H1 (cell line): ENCODE measurements around the gene TBC1D22A. TPM values are rescaled to one million over a fixed set of nuclear protein-coding genes. Genes with fewer than 3 reads are reported as not detected.

ENCODE experiments used
- ATF3 ChIP-seq: IDR thresholded peaks from 2 replicates; pipeline ENCODE4 v1.6.1; 2011; ENCODE audit warnings: low read depth, mild to moderate bottlenecking, low read length; ENCODE audit not compliant: insufficient read depth
- EP300 ChIP-seq, 2 experiments: IDR thresholded peaks; 1 replicate in 1 of 2; 2 replicates in 1 of 2; pipeline ENCODE4 v1.6.1; 2011 to 2012; ENCODE audit warnings: low read depth in 2 of 2, low read length in 2 of 2, mild to moderate bottlenecking in 2 of 2, borderline replicate concordance in 1 of 2, inconsistent platforms in 1 of 2, moderate library complexity in 1 of 2
- PHF8 ChIP-seq: fragments of 200-600 bp; sonication (generic); conservative IDR thresholded peaks from 2 replicates; pipeline ENCODE4 v1.7.1; 2012; ENCODE audit warnings: low read depth, mild to moderate bottlenecking, inconsistent platforms, low read length, moderate library complexity
- RFX5 ChIP-seq: IDR thresholded peaks from 2 replicates; pipeline ENCODE4 v1.6.1; 2011; ENCODE audit warnings: low read depth, low read length, improper control_type of control experiment, borderline replicate concordance
- SIX5 ChIP-seq: IDR thresholded peaks from 2 replicates; pipeline ENCODE4 v1.6.1; 2011; ENCODE audit warnings: mild to moderate bottlenecking, low read depth, low read length
- TAF7 ChIP-seq: optimal IDR thresholded peaks from 2 replicates; pipeline ENCODE3; 2011; ENCODE audit warnings: low read depth, mild to moderate bottlenecking, inconsistent platforms, low read length, moderate library complexity, borderline replicate concordance
- YY1 ChIP-seq: IDR thresholded peaks from 2 replicates; pipeline ENCODE4 v1.6.1; 2011; ENCODE audit warnings: low read depth, mild to moderate bottlenecking, low read length
- polyA plus RNA-seq, 7 experiments: library from polyadenylated mRNA; depleted of rRNA in 3 of 7; stranded (reverse) in 5 of 7; unstranded in 2 of 7; fragments of >200 nt in 5 of 7; fragments of 200-250 nt in 2 of 7; gene quantifications; 1 replicate in 5 of 7; 2 replicates in 1 of 7; 4 replicates in 1 of 7; pipeline versions ENCODE4 v1.2.1 to v1.2.3, GENCODE V29; 2011 to 2013; ENCODE audit warnings: missing spikeins in 2 of 7, mixed read lengths in 2 of 7
- total RNA-seq: library from RNA; stranded (reverse); fragmentation: NEBNext Ultra II Directional; extraction: Animal tissue kit (Norgen Biotek cat#: 25700); gene quantifications from 2 replicates; pipeline ENCODE4 v1.2.1, GENCODE V29; 2021

Gene TBC1D22A
- total and polyA plus RNA-seq, 2 of the 8 experiments (the other 6 are each of a cell fraction or from before 2014, with no cell fraction given) = 11.9 to 18.4 TPM

GRCh38 chr22:46823248-46823647 is 60.8 kb downstream of the TBC1D22A start (continued):
- no peak for TF ChIP-seq PHF8
- TF ChIP-seq EP300 (IDR thresholded peaks at IDR 0.05; ENCODE audit: borderline replicate concordance in 1 of 2, low read depth in 2 of 2, low read length in 2 of 2) = no peak
- TF ChIP-seq RFX5 = no peak
- no peak for TF ChIP-seq TAF7
- no peak for TF ChIP-seq SIX5
- TF ChIP-seq ATF3 = no peak
- TF ChIP-seq YY1 = no peak
